ENCODE results near the gene KLHL3.

KLHL3 gene

DNA sequence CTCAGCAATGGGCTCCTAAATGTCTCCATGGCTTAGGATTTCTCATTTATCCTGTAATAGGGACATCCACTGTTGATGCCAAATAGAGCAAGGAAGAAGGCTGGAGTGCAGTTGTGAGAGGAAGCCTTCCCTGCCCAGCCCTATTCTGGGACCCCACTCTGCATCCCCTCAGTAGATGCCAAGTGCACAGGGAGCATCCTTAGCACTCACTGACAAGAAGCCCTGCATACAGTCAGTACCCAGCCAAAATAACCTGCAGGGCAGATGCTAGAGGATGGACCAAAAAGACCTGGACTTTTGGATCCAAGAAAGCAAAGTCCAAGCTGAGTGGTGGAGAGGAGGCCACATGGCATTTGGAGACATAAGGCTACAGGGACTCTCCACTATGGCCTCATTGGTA lies 123.3 kb downstream of the KLHL3 start:
- H3K4me3 ChIP-seq (replicated peaks; ENCODE audit: low read depth, low read length): no peak overlapping the region
- TF ChIP-seq CTCF (IDR thresholded peaks at IDR 0.05; ENCODE audit: low read depth, low read length, missing control alignments): no peak
- DNase-seq (ENCODE audit: extremely low read depth, low read depth): no peak

DNA sequence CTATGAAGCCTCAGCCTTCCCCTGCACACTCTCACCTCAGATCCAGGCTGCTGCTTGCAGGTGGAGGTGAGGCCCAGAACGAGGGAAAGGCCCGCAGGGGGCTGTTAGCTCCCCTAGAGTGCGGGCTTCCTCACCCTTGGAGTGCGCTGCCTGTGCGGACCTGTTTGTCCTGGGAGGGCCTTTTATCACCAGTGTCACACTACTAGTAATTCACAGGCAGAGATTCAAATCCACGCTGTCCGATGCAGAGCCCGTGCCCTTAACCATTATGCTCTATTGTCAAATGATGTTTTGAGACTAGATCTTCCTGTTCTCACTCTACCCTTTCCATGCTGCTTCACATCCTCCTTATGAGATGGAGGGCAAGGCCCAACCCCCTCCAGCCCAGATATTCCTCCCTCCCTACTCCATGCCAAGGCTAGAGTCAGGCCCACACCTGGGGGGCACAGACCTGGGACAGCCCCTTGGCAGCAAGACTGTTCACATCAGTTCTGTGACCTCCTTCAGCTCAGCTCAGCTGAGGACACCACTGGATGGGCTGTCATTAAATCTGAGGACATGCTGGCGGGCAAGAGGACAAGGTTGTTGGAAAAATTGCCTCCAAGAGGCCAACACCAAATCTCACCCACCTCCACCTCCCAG lies 124.0 kb downstream of the KLHL3 start:
- no peak overlapping the region for H3K4me3 ChIP-seq (replicated peaks; ENCODE audit: low read depth, low read length)
- no peak for DNase-seq (ENCODE audit: extremely low read depth, low read depth)
- TF ChIP-seq CTCF (IDR thresholded peaks at IDR 0.05; ENCODE audit: low read depth, low read length, missing control alignments): no peak

GRCh38 chr5:137611011-137611580 lies 124.8 kb downstream of the KLHL3 start:
- no peak overlapping the region for H3K4me3 ChIP-seq (replicated peaks; ENCODE audit: low read depth, low read length)
- no peak for TF ChIP-seq CTCF (IDR thresholded peaks at IDR 0.05; ENCODE audit: low read depth, low read length, missing control alignments)
- DNase-seq (ENCODE audit: extremely low read depth, low read depth): no peak

GRCh38 chr5:137610598-137610997 lies 125.3 kb downstream of the KLHL3 start:
- no peak for DNase-seq (ENCODE audit: extremely low read depth, low read depth)
- no peak for TF ChIP-seq CTCF (IDR thresholded peaks at IDR 0.05; ENCODE audit: low read depth, low read length, missing control alignments)
- H3K4me3 ChIP-seq (replicated peaks; ENCODE audit: low read depth, low read length): no peak overlapping the region

DNA sequence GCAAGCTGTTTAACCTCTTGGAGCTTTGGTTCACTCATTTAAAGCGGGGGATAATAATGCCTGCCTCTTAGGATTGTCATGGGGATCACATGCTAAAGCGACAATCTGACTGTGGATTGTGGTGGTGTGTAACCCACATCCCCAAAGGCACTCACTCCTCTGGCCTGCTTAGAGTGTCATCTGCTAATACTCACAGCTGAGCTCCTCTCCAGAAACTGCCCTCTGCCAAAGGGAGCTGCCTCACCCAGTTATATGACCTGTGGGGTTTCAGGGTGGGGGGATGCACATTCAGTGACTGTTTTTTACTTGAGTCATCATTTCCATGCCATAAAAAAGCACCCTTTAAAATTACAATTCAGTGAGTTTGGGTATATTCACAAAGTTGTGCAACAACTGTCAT lies 126.8 kb downstream of the KLHL3 start:
- no peak for DNase-seq (ENCODE audit: extremely low read depth, low read depth)
- no peak overlapping the region for H3K4me3 ChIP-seq (replicated peaks; ENCODE audit: low read depth, low read length)
- no peak for TF ChIP-seq CTCF (IDR thresholded peaks at IDR 0.05; ENCODE audit: low read depth, low read length, missing control alignments)

- H3K4me3 ChIP-seq (replicated peaks; ENCODE audit: low read depth, low read length): no peak overlapping the region
- DNase-seq (ENCODE audit: extremely low read depth, low read depth): no peak
- no peak for TF ChIP-seq CTCF (IDR thresholded peaks at IDR 0.05; ENCODE audit: low read depth, low read length, missing control alignments)
These were observed 128.1 kb downstream of the KLHL3 start for GRCh38 chr5:137607771-137608170.

GRCh38 chr5:137606401-137606800 lies 129.5 kb downstream of the KLHL3 start:
- no peak for TF ChIP-seq CTCF (IDR thresholded peaks at IDR 0.05; ENCODE audit: low read depth, low read length, missing control alignments)
- no peak overlapping the region for H3K4me3 ChIP-seq (replicated peaks; ENCODE audit: low read depth, low read length)
- no peak for DNase-seq (ENCODE audit: extremely low read depth, low read depth)

All from HFF-Myc (cell line).